Measurements from ENCODE around the gene SLC44A3. TPM values are rescaled to one million over a fixed set of nuclear protein-coding genes. Genes with fewer than 3 reads are reported as not detected.

SLC44A3 gene
- total and polyA plus RNA-seq, 2 of the 8 experiments (the other 6 are each of a cell fraction or from before 2014, with no cell fraction given): 4.2 to 5.0 TPM

- H3K4me1 ChIP-seq (replicated peaks in 1 of 4; ENCODE audit: control insufficient read depth in 3 of 4, insufficient read depth in 4 of 4, low read length in 3 of 4): peaks cover 1 to 11% (median 8%) of the 10 kb centered on the region in 4 experiments
- H3K4me2 ChIP-seq (ENCODE audit: insufficient read depth in 1 of 2, low read depth in 2 of 2, low read length in 2 of 2): no peak overlapping the region
- H4K20me1 ChIP-seq (replicated peaks in 1 of 2; ENCODE audit: control insufficient read depth in 1 of 2, insufficient read depth in 2 of 2, low read length in 2 of 2): peaks cover 51 to 55% of the 10 kb centered on the region in 2 experiments
- H4K5ac ChIP-seq (ENCODE audit: insufficient read length, low read depth, low read length): no peak overlapping the region
- no peak overlapping the region for H4K8ac ChIP-seq (ENCODE audit: extremely low read depth, insufficient read depth, low read length)
- no peak overlapping the region for H3K4me3 ChIP-seq (ENCODE audit: extremely low read depth in 1 of 4, insufficient read depth in 2 of 4, low read depth in 3 of 4, low read length in 4 of 4)
- no peaks in the 10 kb centered on the region for H3K9me3 ChIP-seq (ENCODE audit: insufficient read depth in 2 of 2, low read depth in 1 of 2, low read length in 1 of 2)
- no peak overlapping the region for H3K18ac ChIP-seq (ENCODE audit: extremely low read depth, low read length)
- DNase-seq (ENCODE audit: low read depth in 1 of 2, low spot score in 2 of 2): no peak
- no peaks in the 10 kb centered on the region; the same call in 1 of the 2 replicates for H3K23me2 ChIP-seq (ENCODE audit: low read depth, low read length)
- 90% methylated on average over 6 of the region's 6 CpGs; no CpG with 5 or more reads in 1 of the 2 experiments for WGBS, 2 experiments (ENCODE audit: extremely low coverage in 1 of 2, insufficient coverage in 1 of 2, insufficient read length in 1 of 2, insufficient replicate concordance in 2 of 2, low coverage in 1 of 2, low lambda C conversion rate in 2 of 2, missing lambda C conversion rate in 1 of 2)
- POLR2A ChIA-PET (ENCODE audit: partially characterized antibody): interaction anchor here (4.5 kb wide), 1 partner anchor 10 kb away, joined by 13 read pairs; the partner anchor contains the start of gene CNN3
- H2BK15ac ChIP-seq (ENCODE audit: low read length): no peak overlapping the region
- H2BK5ac ChIP-seq (ENCODE audit: low read depth, low read length): no peak overlapping the region
- H2BK120ac ChIP-seq (replicated peaks; ENCODE audit: low read depth, low read length): no peak overlapping the region
- H3K36me3 ChIP-seq (ENCODE audit: control insufficient read depth in 2 of 4, insufficient read depth in 4 of 4, low read length in 3 of 4): peaks cover 0 to 3% (median 0%) of the 10 kb centered on the region in 4 experiments; a peak in 2 of 8 replicates
- H4K91ac ChIP-seq (replicated peaks; ENCODE audit: insufficient read length, low read length): no peak overlapping the region
- H3K27ac ChIP-seq (ENCODE audit: low read depth, low read length): no peak overlapping the region
- H3K27me3 ChIP-seq (replicated peaks in 1 of 4; ENCODE audit: control insufficient read depth in 3 of 4, extremely low read depth in 1 of 4, insufficient read depth in 3 of 4, low read length in 3 of 4): no peaks in the 10 kb centered on the region
- H3K4ac ChIP-seq (replicated peaks; ENCODE audit: insufficient read length, low read depth, low read length): no peak overlapping the region
- H3K23ac ChIP-seq (ENCODE audit: insufficient read length): no peak overlapping the region
- H3K14ac ChIP-seq (ENCODE audit: insufficient read length): no peak overlapping the region
- TF ChIP-seq CTBP2 (IDR thresholded peaks at IDR 0.05; ENCODE audit: borderline replicate concordance, insufficient read depth, insufficient read length, low read length) (no peak), CTCF (IDR thresholded peaks at IDR 0.05; ENCODE audit: control extremely low read depth in 1 of 3, insufficient read depth in 1 of 3, low read depth in 1 of 3, low read length in 3 of 3) (no peak), SRF (IDR thresholded peaks at IDR 0.05; ENCODE audit: low read depth, low read length) (no peak), NRF1 (IDR thresholded peaks at IDR 0.05; ENCODE audit: low read depth, low read length) (no peak), CHD1 (IDR thresholded peaks at IDR 0.05; ENCODE audit: low read depth, low read length) (no peak)
- no peak overlapping the region for H3K56ac ChIP-seq (replicated peaks; ENCODE audit: insufficient read length, low read depth, low read length)
- H2BK20ac ChIP-seq (ENCODE audit: low read length): no peak overlapping the region
- H2BK12ac ChIP-seq (ENCODE audit: low read depth, low read length): no peak overlapping the region
- FAIRE-seq: no peak
- no peak overlapping the region for H2AK5ac ChIP-seq (ENCODE audit: low read depth, low read length)
- peaks cover 11% of the 10 kb centered on the region for H3K79me1 ChIP-seq (ENCODE audit: low read depth, low read length)
- no peak overlapping the region for H3K9ac ChIP-seq (replicated peaks in 1 of 4; ENCODE audit: extremely low read depth in 1 of 4, low read depth in 3 of 4, low read length in 3 of 4)
- H2AFZ ChIP-seq (ENCODE audit: low read length): no peak overlapping the region
- peaks cover 74 to 100% of the 10 kb centered on the region in 2 experiments for H3K79me2 ChIP-seq (ENCODE audit: control insufficient read depth in 1 of 2, insufficient read depth in 2 of 2, low read length in 2 of 2)
- CTCF ChIA-PET (ENCODE audit: partially characterized antibody): no interaction called here
Observed at GRCh38 chr1:94917251-94917650, 97.1 kb downstream of the SLC44A3 start.

Data from H1 (cell line).